GM12878 (cell line): ENCODE results near the gene ST7. TPM values are rescaled to one million over a fixed set of nuclear protein-coding genes. Genes with fewer than 3 reads are reported as not detected.

ENCODE experiments used
- CHD4 ChIP-seq: fragments of 200-600 bp; sonication (generic); IDR thresholded peaks from 2 replicates; pipeline ENCODE4 v1.6.1; 2016; ENCODE audit warnings: mild to moderate bottlenecking
- GATAD2B ChIP-seq: fragments of 450-650 bp; conservative IDR thresholded peaks from 2 replicates; pipeline ENCODE4 v1.6.1; 2017; ENCODE audit warnings: low read depth, mild to moderate bottlenecking, moderate library complexity
- HDGF ChIP-seq: fragments of 450-650 bp; IDR thresholded peaks from 2 replicates; pipeline ENCODE4 v1.6.1; 2016; ENCODE audit warnings: antibody characterized with exemption
- KLF5 ChIP-seq: fragments of 450-650 bp; IDR thresholded peaks from 2 replicates; pipeline ENCODE4 v1.6.1; 2014; ENCODE audit warnings: mild to moderate bottlenecking; ENCODE audit not compliant: partially characterized antibody
- MXI1 ChIP-seq: fragments of 150-350 bp; IDR thresholded peaks from 2 replicates; pipeline ENCODE4 v1.6.1; 2011; ENCODE audit warnings: low read depth, mild to moderate bottlenecking, inconsistent platforms, low read length, improper control_type of control experiment
- NKRF ChIP-seq: fragments of 450-650 bp; conservative IDR thresholded peaks from 2 replicates; pipeline ENCODE4 v1.6.1; 2017; ENCODE audit warnings: mild to moderate bottlenecking, moderate library complexity
- NR2C1 ChIP-seq: fragments of 450-650 bp; IDR thresholded peaks from 2 replicates; pipeline ENCODE4 v1.6.1; 2017; ENCODE audit warnings: antibody characterized with exemption, mild to moderate bottlenecking, moderate library complexity
- PKNOX1 ChIP-seq: fragments of 450-650 bp; IDR thresholded peaks from 2 replicates; pipeline ENCODE4 v1.6.1; 2016; ENCODE audit warnings: mild to moderate bottlenecking
- ZBTB33 ChIP-seq: fragments of 450-650 bp; IDR thresholded peaks from 2 replicates; pipeline ENCODE4 v1.6.1; 2017; ENCODE audit warnings: mild to moderate bottlenecking
- polyA plus RNA-seq, 11 experiments: library from polyadenylated mRNA; depleted of rRNA in 4 of 11; unstranded in 6 of 11; stranded (reverse) in 5 of 11; fragments of >200 nt; fragmentation: Nextera tagmentation in 4 of 11; fragmentation: Illumina TruSeq in 1 of 11; extraction: Ambion mirVana in 4 of 11; extraction: Trizol in 1 of 11; gene quantifications; 1 replicate in 1 of 11; 2 replicates in 10 of 11; pipeline versions ENCODE4 v1.2.1 to v1.2.3, GENCODE V29; 2011 to 2016; ENCODE audit warnings: inconsistent platforms in 2 of 11, missing spikeins in 2 of 11, low read depth in 1 of 11
- total RNA-seq, 4 experiments: library from RNA; depleted of rRNA in 3 of 4; stranded (reverse); fragments of >200 nt in 3 of 4; fragmentation: Illumina TruSeq in 1 of 4; extraction: Trizol in 1 of 4; gene quantifications; 2 replicates each; pipeline versions ENCODE4 v1.2.1 to v1.2.3, GENCODE V29; 2013 to 2021

ST7 gene
- total and polyA plus RNA-seq, 10 of the 15 experiments (the other 5 are each of a cell fraction or from before 2014, with no cell fraction given) = 27.7 to 76.4 (median 53.6) TPM

- no peak for TF ChIP-seq CHD4
- TF ChIP-seq PKNOX1 = 0 out of 2 replicates have a peak, but pooled peaks have one; percentile 9
- no peak for TF ChIP-seq NKRF
- no peak for TF ChIP-seq MXI1
- TF ChIP-seq HDGF = no peak
- TF ChIP-seq GATAD2B = 0 out of 2 replicates have a peak, but pooled peaks have one; percentile 13
- TF ChIP-seq NR2C1 = no peak
- no peak for TF ChIP-seq ZBTB33
- TF ChIP-seq KLF5 = no peak
- TF ChIP-seq, all 136 proteins: peak for 6
Measured at GRCh38 chr7:117069379-117069778, 116.1 kb downstream of the ST7 start (continued).
